Measurements from ENCODE around the gene DYNC1I1.

DYNC1I1 gene

GRCh38 chr7:96143495-96144259, 371.3 kb downstream of the DYNC1I1 start:
- DNase-seq, result no peak

GRCh38 chr7:96144260-96144526, 371.8 kb downstream of the DYNC1I1 start:
- Histone ChIP-seq H3K18ac (ENCODE audit: low read length) (no peak overlapping the region), H3K4ac (ENCODE audit: low read depth, low read length) (no peak overlapping the region), H2BK12ac (ENCODE audit: low read length) (no peak overlapping the region), H3K79me2 (ENCODE audit: control insufficient read depth, insufficient read depth, low read length, poor library complexity) (no peaks in the 10 kb centered on the region), H3K4me3 (ENCODE audit: low read depth, low read length) (no peak overlapping the region), H3K79me1 (ENCODE audit: low read length) (peaks cover 2% of the 10 kb centered on the region), H3K27ac (ENCODE audit: low read depth, low read length) (peak overlapping the region; percentile 61), H3K27me3 (ENCODE audit: insufficient read depth, low read length) (no peaks in the 10 kb centered on the region), H3K4me2 (ENCODE audit: low read length) (no peak overlapping the region), H3K36me3 (ENCODE audit: control insufficient read depth in 1 of 2, insufficient read depth in 2 of 2, low read length in 2 of 2) (peaks cover 0 to 4% of the 10 kb centered on the region in 2 experiments), H3K23ac (ENCODE audit: low read length) (no peak overlapping the region), H4K12ac (ENCODE audit: low read depth, low read length) (no peak overlapping the region), H3K9me3 (ENCODE audit: insufficient read depth, low read depth, low read length) (no peaks in the 10 kb centered on the region), H2AK5ac (ENCODE audit: low read length) (no peak overlapping the region), H3K14ac (ENCODE audit: low read length) (no peak overlapping the region), H3K4me1 (ENCODE audit: control insufficient read depth in 1 of 2, insufficient read depth in 2 of 2, low read length in 2 of 2) (no peaks in the 10 kb centered on the region), H2BK5ac (ENCODE audit: low read depth, low read length, poor library complexity) (peak overlapping the region; percentile 44), H3K9ac (ENCODE audit: low read length) (no peak overlapping the region), H4K8ac (ENCODE audit: low read depth, low read length) (no peak overlapping the region), H2AFZ (ENCODE audit: insufficient read depth, low read length, poor library complexity) (no peak overlapping the region), H2BK120ac (ENCODE audit: insufficient read depth, low read length, poor library complexity) (no peak overlapping the region), H4K91ac (ENCODE audit: low read depth, low read length) (no peak overlapping the region)
- no CpG with 5 or more reads among the region's 1 CpG for WGBS (ENCODE audit: extremely low coverage, insufficient coverage, insufficient read length)
- DNase-seq, result no peak

More at GRCh38 chr7:96143495-96144259, 371.3 kb downstream of the DYNC1I1 start:
- H3K36me3 ChIP-seq (ENCODE audit: control insufficient read depth in 1 of 2, insufficient read depth in 2 of 2, low read length in 2 of 2), result peaks cover 0 to 4% of the 10 kb centered on the region in 2 experiments
- no CpG with 5 or more reads among the region's 1 CpG for WGBS (ENCODE audit: extremely low coverage, insufficient coverage, insufficient read length)
- H3K23ac ChIP-seq (ENCODE audit: low read length), result no peak overlapping the region
- H2AK5ac ChIP-seq (ENCODE audit: low read length), result no peak overlapping the region
- peaks cover 2% of the 10 kb centered on the region for H3K79me1 ChIP-seq (ENCODE audit: low read length)
- no peak overlapping the region for H2AFZ ChIP-seq (ENCODE audit: insufficient read depth, low read length, poor library complexity)
- H3K79me2 ChIP-seq (ENCODE audit: control insufficient read depth, insufficient read depth, low read length, poor library complexity), result no peaks in the 10 kb centered on the region
- H4K8ac ChIP-seq (ENCODE audit: low read depth, low read length), result no peak overlapping the region
- H2BK12ac ChIP-seq (ENCODE audit: low read length), result no peak overlapping the region
- no peak overlapping the region for H3K4me2 ChIP-seq (ENCODE audit: low read length)
- no peak overlapping the region for H3K4me3 ChIP-seq (ENCODE audit: low read depth, low read length)
- peak overlapping the region; percentile 61 for H3K27ac ChIP-seq (ENCODE audit: low read depth, low read length)
- no peaks in the 10 kb centered on the region for H3K9me3 ChIP-seq (ENCODE audit: insufficient read depth, low read depth, low read length)
- H2BK5ac ChIP-seq (ENCODE audit: low read depth, low read length, poor library complexity), result peak overlapping the region; percentile 44
- H3K14ac ChIP-seq (ENCODE audit: low read length), result no peak overlapping the region
- no peak overlapping the region for H3K4ac ChIP-seq (ENCODE audit: low read depth, low read length)
- H4K12ac ChIP-seq (ENCODE audit: low read depth, low read length), result no peak overlapping the region
- H3K18ac ChIP-seq (ENCODE audit: low read length), result no peak overlapping the region
- H4K91ac ChIP-seq (ENCODE audit: low read depth, low read length), result no peak overlapping the region
- H3K4me1 ChIP-seq (ENCODE audit: control insufficient read depth in 1 of 2, insufficient read depth in 2 of 2, low read length in 2 of 2), result no peaks in the 10 kb centered on the region
- H3K27me3 ChIP-seq (ENCODE audit: insufficient read depth, low read length), result no peaks in the 10 kb centered on the region
- no peak overlapping the region for H3K9ac ChIP-seq (ENCODE audit: low read length)
- no peak overlapping the region for H2BK120ac ChIP-seq (ENCODE audit: insufficient read depth, low read length, poor library complexity)

Measured in trophoblast cell (in vitro differentiated cells and primary cell).